ENCODE results near the gene SH3TC1. TPM values are rescaled to one million over a fixed set of nuclear protein-coding genes. Genes with fewer than 3 reads are reported as not detected.

The SH3TC1 gene
- total RNA-seq, 4 donors from 2014 or later, result 9.6 to 12.9 (median 12.6) TPM

DNA sequence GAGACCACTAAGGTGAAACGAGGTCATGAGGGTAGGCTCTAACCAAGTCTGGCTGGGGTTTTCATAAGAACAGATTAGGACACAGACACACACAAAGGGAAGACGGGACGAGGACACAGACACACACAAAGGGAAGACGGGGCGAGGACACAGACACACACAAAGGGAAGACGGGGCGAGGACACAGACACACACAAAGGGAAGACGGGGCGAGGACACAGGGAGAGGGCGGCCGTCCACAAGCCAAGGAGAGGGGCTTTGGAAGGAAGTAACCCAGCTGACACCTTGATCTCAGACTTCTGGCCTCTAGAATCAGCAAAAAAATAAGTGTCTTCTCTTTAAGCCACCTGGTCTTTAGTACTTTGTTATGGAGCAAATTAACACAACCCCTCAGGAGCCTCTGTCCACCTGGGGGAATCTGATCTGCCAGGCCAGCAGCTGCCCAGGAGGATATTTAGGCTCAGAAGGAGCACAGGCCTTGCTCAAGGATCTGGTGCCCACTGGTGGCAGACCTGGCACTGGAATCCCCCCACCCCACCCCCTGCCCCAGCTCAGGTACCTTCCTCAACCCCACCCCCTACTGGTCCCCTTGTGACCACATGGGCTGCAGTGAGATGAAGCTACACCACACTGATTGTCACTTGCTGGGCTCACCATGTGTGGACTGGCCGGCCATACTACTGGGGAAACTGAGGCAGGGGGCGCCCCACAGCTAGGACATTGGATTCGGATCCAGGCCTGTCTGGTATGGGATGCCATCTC lies 43.2 kb upstream of the SH3TC1 start:
- no peak for TF ChIP-seq POLR2A (IDR thresholded peaks at IDR 0.05)
- TF ChIP-seq POLR2AphosphoS5 (IDR thresholded peaks at IDR 0.05), result no peak
- TF ChIP-seq, protein P1, sequence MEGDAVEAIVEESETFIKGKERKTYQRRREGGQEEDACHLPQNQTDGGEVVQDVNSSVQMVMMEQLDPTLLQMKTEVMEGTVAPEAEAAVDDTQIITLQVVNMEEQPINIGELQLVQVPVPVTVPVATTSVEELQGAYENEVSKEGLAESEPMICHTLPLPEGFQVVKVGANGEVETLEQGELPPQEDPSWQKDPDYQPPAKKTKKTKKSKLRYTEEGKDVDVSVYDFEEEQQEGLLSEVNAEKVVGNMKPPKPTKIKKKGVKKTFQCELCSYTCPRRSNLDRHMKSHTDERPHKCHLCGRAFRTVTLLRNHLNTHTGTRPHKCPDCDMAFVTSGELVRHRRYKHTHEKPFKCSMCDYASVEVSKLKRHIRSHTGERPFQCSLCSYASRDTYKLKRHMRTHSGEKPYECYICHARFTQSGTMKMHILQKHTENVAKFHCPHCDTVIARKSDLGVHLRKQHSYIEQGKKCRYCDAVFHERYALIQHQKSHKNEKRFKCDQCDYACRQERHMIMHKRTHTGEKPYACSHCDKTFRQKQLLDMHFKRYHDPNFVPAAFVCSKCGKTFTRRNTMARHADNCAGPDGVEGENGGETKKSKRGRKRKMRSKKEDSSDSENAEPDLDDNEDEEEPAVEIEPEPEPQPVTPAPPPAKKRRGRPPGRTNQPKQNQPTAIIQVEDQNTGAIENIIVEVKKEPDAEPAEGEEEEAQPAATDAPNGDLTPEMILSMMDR (IDR thresholded peaks at IDR 0.05), result no peak
- TF ChIP-seq EP300 (IDR thresholded peaks at IDR 0.05), result no peak
- peaks cover 0 to 5% of the 10 kb centered on the region in 2 donors for H3K36me3 ChIP-seq
- H3K27ac ChIP-seq, result no peak overlapping the region
- no peaks in the 10 kb centered on the region for H3K9me3 ChIP-seq
- peaks cover 0 to 35% (median 15%) of the 10 kb centered on the region in 3 donors for H3K4me1 ChIP-seq
- H3K4me3 ChIP-seq, result no peak overlapping the region
- peaks cover 10% of the 10 kb centered on the region for H3K27me3 ChIP-seq
- WGBS, 2 donors (ENCODE audit: low coverage in 1 of 2), result 80 to 81% methylated on average over 1 to 6 of the region's 14 CpGs
- no peak for ATAC-seq

DNA sequence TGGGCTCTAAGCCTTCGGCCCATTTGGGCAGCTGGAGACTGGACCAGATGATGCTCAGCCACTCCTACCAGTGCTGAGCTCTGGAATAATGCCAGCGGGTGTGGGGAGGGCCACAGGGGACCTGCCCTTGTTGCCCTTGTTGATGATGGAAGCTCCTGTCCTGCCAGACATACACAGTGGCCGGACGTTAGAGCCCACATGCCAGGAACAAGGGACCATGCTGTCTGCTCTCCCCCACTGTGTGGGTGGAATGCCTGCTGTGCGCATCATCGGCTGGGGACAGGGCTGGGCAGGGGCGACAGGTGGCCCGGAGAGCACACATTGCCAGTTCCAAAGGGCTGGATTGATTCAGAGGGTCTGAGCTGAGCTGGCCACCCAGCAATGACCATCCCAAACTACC lies 42.5 kb upstream of the SH3TC1 start:
- no peak overlapping the region for H3K27ac ChIP-seq
- H3K9me3 ChIP-seq, result no peaks in the 10 kb centered on the region
- no peak for ATAC-seq
- 80% methylated on average over 1 of the region's 8 CpGs; no CpG with 5 or more reads in 1 of the 2 donors for WGBS, 2 donors (ENCODE audit: low coverage in 1 of 2)
- peaks cover 0 to 36% (median 15%) of the 10 kb centered on the region in 3 donors for H3K4me1 ChIP-seq
- peak overlapping the region in 1 of 2 donors; percentile 82 for H3K4me3 ChIP-seq
- peaks cover 10% of the 10 kb centered on the region for H3K27me3 ChIP-seq
- TF ChIP-seq, protein P1 (IDR thresholded peaks at IDR 0.05), result no peak
- peak; percentile 15 for TF ChIP-seq POLR2AphosphoS5 (IDR thresholded peaks at IDR 0.05)
- H3K36me3 ChIP-seq, result peaks cover 0 to 5% of the 10 kb centered on the region in 2 donors

DNA sequence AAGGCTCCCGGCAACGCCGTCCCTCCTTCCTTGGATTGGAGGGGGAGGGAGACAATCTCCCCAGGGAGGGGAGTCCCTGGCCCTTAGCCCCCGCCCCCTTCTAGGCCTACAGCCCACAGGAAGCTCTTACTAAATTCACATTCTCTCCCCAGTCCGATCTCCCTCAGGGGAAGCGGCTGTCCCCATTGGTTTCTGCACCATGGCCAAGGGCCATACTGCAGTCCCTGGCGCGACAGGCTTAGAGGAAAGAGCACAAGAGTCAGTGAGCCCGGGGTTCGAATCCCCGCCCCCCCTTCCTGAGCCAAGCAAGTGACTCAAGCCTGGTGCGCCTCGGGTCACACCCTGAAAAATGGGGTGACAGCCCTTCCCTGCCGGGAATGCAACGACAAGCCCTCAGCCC lies 41.6 kb upstream of the SH3TC1 start:
- TF ChIP-seq, protein P1 (IDR thresholded peaks at IDR 0.05), result no peak
- TF ChIP-seq EP300 (IDR thresholded peaks at IDR 0.05), result no peak
- TF ChIP-seq POLR2AphosphoS5 (IDR thresholded peaks at IDR 0.05), result no peak
- TF ChIP-seq POLR2A (IDR thresholded peaks at IDR 0.05), result no peak
- ATAC-seq, result no peak

DNA sequence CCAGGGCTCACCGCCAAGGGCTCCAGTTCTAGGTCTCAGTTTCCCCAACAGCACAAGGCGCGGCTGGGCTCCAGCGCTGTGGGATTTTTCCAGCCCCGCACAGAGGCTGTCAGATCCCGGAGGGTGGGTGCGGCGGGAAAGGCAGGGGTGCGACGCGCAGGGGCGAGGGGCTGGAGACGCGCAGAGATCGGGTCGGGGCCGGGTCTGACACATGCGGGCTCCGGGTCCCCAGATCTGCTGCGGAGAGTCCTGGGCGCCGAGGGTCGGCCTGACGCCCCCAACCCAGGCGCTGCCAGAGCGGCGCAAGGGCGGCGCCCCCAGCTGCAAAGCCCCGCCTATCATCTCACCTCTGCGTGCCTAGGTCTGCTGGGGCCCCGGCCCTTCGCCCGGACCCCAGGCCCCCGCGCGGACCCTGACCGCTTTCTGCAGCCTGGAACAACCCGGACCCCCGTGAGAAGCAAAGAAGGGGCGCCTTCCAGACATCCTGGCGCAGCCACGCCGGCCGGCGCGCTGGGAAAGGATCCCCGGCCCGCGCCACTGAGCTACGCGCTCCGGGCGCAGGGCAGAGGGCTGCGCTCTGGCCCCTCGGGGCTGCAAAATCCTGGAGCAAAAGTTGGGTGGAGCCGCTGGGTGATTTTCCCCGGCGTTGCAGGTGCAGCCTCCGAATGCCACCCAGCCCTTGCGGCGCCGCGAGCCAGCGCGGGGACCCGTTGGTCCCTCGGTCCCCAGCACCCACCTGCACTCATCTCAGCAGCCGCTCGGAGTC lies 41.0 kb upstream of the SH3TC1 start:
- H3K27ac ChIP-seq, result peak overlapping the region in 3 of 4 donors; percentile 61 to 74 (median 65)
- peaks cover 10% of the 10 kb centered on the region for H3K27me3 ChIP-seq
- peaks cover 0 to 36% (median 15%) of the 10 kb centered on the region in 3 donors for H3K4me1 ChIP-seq
- H3K9me3 ChIP-seq, result no peaks in the 10 kb centered on the region
- peak; percentile 4 for ATAC-seq
- H3K36me3 ChIP-seq, result peaks cover 0 to 5% of the 10 kb centered on the region in 2 donors
- TF ChIP-seq POLR2AphosphoS5 (IDR thresholded peaks at IDR 0.05), result no peak
- peak in 1 of 2 donors; percentile 12 for TF ChIP-seq POLR2A (IDR thresholded peaks at IDR 0.05)
- H3K4me3 ChIP-seq, result peak overlapping the region; percentile 75 to 82
- no CpG with 5 or more reads among the region's 70 CpGs for WGBS, 2 donors (ENCODE audit: low coverage in 1 of 2)

More for the DNA sequence above, 41.6 kb upstream of the SH3TC1 start:
- 13 to 19% methylated on average over 3 of the region's 15 CpGs for WGBS, 2 donors (ENCODE audit: low coverage in 1 of 2)
- peak overlapping the region; percentile 75 to 82 for H3K4me3 ChIP-seq
- H3K9me3 ChIP-seq, result no peaks in the 10 kb centered on the region
- H3K4me1 ChIP-seq, result peaks cover 0 to 36% (median 15%) of the 10 kb centered on the region in 3 donors
- peaks cover 10% of the 10 kb centered on the region for H3K27me3 ChIP-seq
- H3K27ac ChIP-seq, result peak overlapping the region in 1 of 4 donors; percentile 74
- peaks cover 0 to 5% of the 10 kb centered on the region in 2 donors for H3K36me3 ChIP-seq

DNA sequence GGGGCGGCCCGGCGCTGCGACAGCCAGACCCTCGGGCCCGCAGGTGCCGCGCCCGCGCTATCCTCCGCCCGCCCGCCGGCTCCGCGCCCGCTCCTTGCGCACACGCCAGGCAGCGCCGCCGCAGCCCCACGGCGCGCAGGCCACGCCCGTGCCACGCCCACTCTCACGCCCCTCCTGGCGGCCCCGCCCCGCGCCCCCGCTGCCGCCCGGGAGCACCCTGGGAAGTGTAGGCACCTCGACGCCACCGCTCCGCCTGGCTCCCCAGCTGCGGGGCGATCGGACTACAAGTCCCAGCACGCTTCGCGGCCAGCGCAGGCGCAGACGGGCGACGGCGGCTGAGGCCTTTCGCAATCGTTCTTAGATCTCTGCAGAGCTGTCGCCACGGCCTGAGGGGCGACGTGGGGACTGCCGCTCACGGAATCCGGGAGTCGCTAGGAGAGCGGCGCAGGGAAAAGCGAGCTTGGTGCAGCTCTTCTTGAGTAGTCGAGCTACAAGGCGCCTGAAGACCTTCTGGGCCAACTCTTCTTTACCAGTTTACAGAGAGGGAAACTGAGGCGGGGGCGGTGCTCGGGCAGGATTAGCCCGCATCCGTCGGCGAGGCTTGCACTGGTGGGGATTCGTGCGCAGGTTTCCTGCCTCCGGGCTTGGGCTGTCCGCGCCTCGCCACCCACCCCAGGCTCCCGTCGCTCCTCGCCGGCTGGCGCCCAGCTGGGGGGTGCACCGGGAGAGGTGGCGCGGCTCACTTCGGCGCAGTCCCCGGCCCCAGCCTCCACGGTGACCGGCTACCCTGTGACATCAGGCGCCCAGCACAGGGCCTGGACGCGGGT lies 40.2 kb upstream of the SH3TC1 start, which contains the start of gene ABLIM2:
TSS of gene ABLIM2 (minus strand) at position 104 of the 827 bp plus-strand sequence. CDS start 124 bp downstream, outside the sequence.
- H3K27me3 ChIP-seq, result peaks cover 10% of the 10 kb centered on the region
- ATAC-seq, result peak; percentile 99
- peak within 1 kb of the TSS in 3 of 4 donors; percentile 65 to 75 (median 72) for H3K27ac ChIP-seq
- H3K4me1 ChIP-seq, result peaks cover 0 to 36% (median 15%) of the 10 kb centered on the region in 3 donors
- no peaks in the 10 kb centered on the region for H3K9me3 ChIP-seq
- peak within 1 kb of the TSS; percentile 75 to 82 for H3K4me3 ChIP-seq
- no CpG with 5 or more reads among the region's 96 CpGs for WGBS, 2 donors (ENCODE audit: low coverage in 1 of 2)
- no peaks in the 10 kb centered on the region for H3K36me3 ChIP-seq
- TF ChIP-seq POLR2A (IDR thresholded peaks at IDR 0.05), result peak; percentile 31 to 34
- TF ChIP-seq, protein P1 (IDR thresholded peaks at IDR 0.05), result peak in 2 of 4 experiments; percentile 16 to 31
- no peak for TF ChIP-seq EP300 (IDR thresholded peaks at IDR 0.05)
- peak; percentile 57 for TF ChIP-seq POLR2AphosphoS5 (IDR thresholded peaks at IDR 0.05)

Measured in gastroesophageal sphincter (tissue), 4 donors.